HEK293 (cell line): ENCODE measurements around the gene NECAB3.

Experiments
- CTCF ChIA-PET: fragments of 350-600 bp; formaldehyde crosslinking; extraction: SDS; loops from one replicate; lab custom pipeline; 2021; ENCODE audit warnings: antibody characterized with exemption; lab: Yijun Ruan, JAX
- POLR2A ChIA-PET: fragments of 300-600 bp; formaldehyde crosslinking; extraction: SDS; loops from one replicate; lab custom pipeline; 2020; ENCODE audit warnings: antibody characterized with exemption, inconsistent platforms; lab: Yijun Ruan, JAX
- H3K27ac ChIP-seq: fragments of 200-500 bp; sonication (Bioruptor generic); 2 replicates; pipeline ENCODE4 v1.5.1; 2014; ENCODE audit warnings: low read depth, low read length, control low read depth, inconsistent platforms; ENCODE audit errors: extremely low read depth
- H3K36me3 ChIP-seq, 2 experiments: fragments of 200-500 bp in 1 of 2; sonication (Bioruptor generic) in 1 of 2; 1 replicate in 1 of 2; 2 replicates in 1 of 2; pipeline ENCODE4 v1.5.1; 2014 to 2017; ENCODE audit warnings: inconsistent platforms in 2 of 2, low read length in 2 of 2; ENCODE audit not compliant: control insufficient read depth in 2 of 2, insufficient read depth in 1 of 2
- H3K4me1 ChIP-seq: fragments of 200-500 bp; sonication (Bioruptor generic); 2 replicates; pipeline ENCODE4 v1.5.1; 2014; ENCODE audit warnings: mild to moderate bottlenecking, low read length, inconsistent platforms; ENCODE audit not compliant: control insufficient read depth, insufficient read depth
- H3K4me3 ChIP-seq: 2 replicates; pipeline ENCODE4 v1.5.1; 2011; ENCODE audit warnings: low read depth, mild to moderate bottlenecking, control low read depth, low read length, moderate library complexity
- H3K9me3 ChIP-seq: fragments of 200-500 bp; sonication (Bioruptor generic); 2 replicates; pipeline ENCODE4 v1.5.1; 2014; ENCODE audit warnings: low read depth, low read length, inconsistent platforms; ENCODE audit not compliant: control insufficient read depth, insufficient read depth
- GFI1B ChIP-seq: fragments of 450-650 bp; formaldehyde crosslinking; IDR thresholded peaks from 2 replicates; pipeline ENCODE4 v1.5.1; 2016; ENCODE audit warnings: missing biosample characterization, missing genetic modification characterization
- HOXC10 ChIP-seq: sonication (generic); formaldehyde crosslinking; IDR thresholded peaks from 2 replicates; pipeline ENCODE4 v1.8.1; 2023; ENCODE audit warnings: mild to moderate bottlenecking, missing genetic modification reagents
- KLF16 ChIP-seq: fragments of 450-650 bp; formaldehyde crosslinking; IDR thresholded peaks from 2 replicates; pipeline ENCODE4 v1.5.1; 2017; ENCODE audit warnings: missing biosample characterization, missing genetic modification characterization
- SALL2 ChIP-seq: fragments of 450-650 bp; formaldehyde crosslinking; IDR thresholded peaks from 2 replicates; pipeline ENCODE4 v1.5.0; 2017; ENCODE audit warnings: missing biosample characterization, mild to moderate bottlenecking, missing genetic modification characterization, borderline replicate concordance
- SETDB1 ChIP-seq: IDR thresholded peaks from one replicate; pipeline ENCODE4 v1.6.1; 2017; ENCODE audit warnings: mild to moderate bottlenecking, low read length, moderate library complexity, mixed read lengths; ENCODE audit not compliant: insufficient read length
- ZBTB1 ChIP-seq: fragments of 450-650 bp; formaldehyde crosslinking; IDR thresholded peaks from 2 replicates; pipeline ENCODE4 v1.5.1; 2016; ENCODE audit warnings: missing biosample characterization, missing genetic modification characterization
- ZFP69B ChIP-seq: fragments of 450-650 bp; formaldehyde crosslinking; IDR thresholded peaks from 2 replicates; pipeline ENCODE4 v1.5.1; 2016; ENCODE audit warnings: missing biosample characterization, missing genetic modification characterization
- ZNF121 ChIP-seq: fragments of 450-650 bp; formaldehyde crosslinking; IDR thresholded peaks from 2 replicates; pipeline ENCODE4 v1.5.1; 2016; ENCODE audit warnings: missing biosample characterization, missing genetic modification characterization
- ZNF146 ChIP-seq: fragments of 450-650 bp; formaldehyde crosslinking; IDR thresholded peaks from 2 replicates; pipeline ENCODE4 v1.5.1; 2016; ENCODE audit warnings: missing biosample characterization, missing genetic modification characterization
- ZNF202 ChIP-seq: fragments of 450-650 bp; formaldehyde crosslinking; IDR thresholded peaks from 2 replicates; pipeline ENCODE4 v1.5.1; 2016; ENCODE audit warnings: missing biosample characterization, missing genetic modification characterization, borderline replicate concordance
- ZNF292 ChIP-seq: fragments of 450-650 bp; formaldehyde crosslinking; IDR thresholded peaks from 2 replicates; pipeline ENCODE4 v1.5.1; 2016; ENCODE audit warnings: low read depth, missing biosample characterization, missing genetic modification characterization, borderline replicate concordance
- ZNF416 ChIP-seq: fragments of 450-650 bp; formaldehyde crosslinking; IDR thresholded peaks from 2 replicates; pipeline ENCODE4 v1.5.1; 2016; ENCODE audit warnings: missing biosample characterization, missing genetic modification characterization
- ZNF510 ChIP-seq: fragments of 450-650 bp; formaldehyde crosslinking; IDR thresholded peaks from 2 replicates; pipeline ENCODE4 v1.5.1; 2018; ENCODE audit warnings: mild to moderate bottlenecking, missing genetic modification characterization, missing biosample characterization; ENCODE audit not compliant: insufficient replicate concordance
- ZNF530 ChIP-seq: fragments of 450-650 bp; formaldehyde crosslinking; IDR thresholded peaks from 2 replicates; pipeline ENCODE4 v1.5.1; 2016; ENCODE audit warnings: low read depth, missing biosample characterization, missing genetic modification characterization
- ZNF544 ChIP-seq: fragments of 450-650 bp; formaldehyde crosslinking; IDR thresholded peaks from 2 replicates; pipeline ENCODE4 v1.5.0; 2017; ENCODE audit warnings: missing biosample characterization, missing genetic modification characterization
- ZNF670 ChIP-seq: fragments of 450-650 bp; formaldehyde crosslinking; IDR thresholded peaks from 2 replicates; pipeline ENCODE4 v1.5.1; 2016; ENCODE audit warnings: missing biosample characterization, missing genetic modification characterization, low read depth
- ZNF747 ChIP-seq: fragments of 450-650 bp; formaldehyde crosslinking; IDR thresholded peaks from 2 replicates; pipeline ENCODE4 v1.5.1; 2016; ENCODE audit warnings: missing biosample characterization, missing genetic modification characterization
- ZSCAN30 ChIP-seq: fragments of 450-650 bp; IDR thresholded peaks from 2 replicates; pipeline ENCODE4 v1.5.1; 2018; ENCODE audit warnings: missing biosample characterization, mild to moderate bottlenecking, missing genetic modification characterization, moderate library complexity
- TF ChIP-seq, protein P1 (sequence below): fragments of 450-650 bp; formaldehyde crosslinking; IDR thresholded peaks from 2 replicates; pipeline ENCODE4 v1.5.1; 2016; ENCODE audit warnings: missing biosample characterization, missing genetic modification characterization
- TF ChIP-seq, protein P2 (sequence below): fragments of 450-650 bp; formaldehyde crosslinking; IDR thresholded peaks from 2 replicates; pipeline ENCODE4 v1.5.1; 2016; ENCODE audit warnings: missing biosample characterization, missing genetic modification characterization
- TF ChIP-seq, protein P3 (sequence below): fragments of 450-650 bp; formaldehyde crosslinking; IDR thresholded peaks from 2 replicates; pipeline ENCODE4 v1.5.1; 2016; ENCODE audit warnings: missing biosample characterization, missing genetic modification characterization
- TF ChIP-seq, protein P4 (sequence below): fragments of 450-650 bp; formaldehyde crosslinking; IDR thresholded peaks from 2 replicates; pipeline ENCODE4 v1.5.1; 2017; ENCODE audit warnings: missing biosample characterization, missing genetic modification characterization
- TF ChIP-seq, protein P5 (sequence below): fragments of 450-650 bp; formaldehyde crosslinking; IDR thresholded peaks from 2 replicates; pipeline ENCODE4 v1.5.1; 2016; ENCODE audit warnings: missing biosample characterization, missing genetic modification characterization
- TF ChIP-seq, protein P6 (sequence below): fragments of 450-650 bp; formaldehyde crosslinking; IDR thresholded peaks from 2 replicates; pipeline ENCODE4 v1.5.1; 2016; ENCODE audit warnings: missing biosample characterization, missing genetic modification characterization

The NECAB3 gene

DNA sequence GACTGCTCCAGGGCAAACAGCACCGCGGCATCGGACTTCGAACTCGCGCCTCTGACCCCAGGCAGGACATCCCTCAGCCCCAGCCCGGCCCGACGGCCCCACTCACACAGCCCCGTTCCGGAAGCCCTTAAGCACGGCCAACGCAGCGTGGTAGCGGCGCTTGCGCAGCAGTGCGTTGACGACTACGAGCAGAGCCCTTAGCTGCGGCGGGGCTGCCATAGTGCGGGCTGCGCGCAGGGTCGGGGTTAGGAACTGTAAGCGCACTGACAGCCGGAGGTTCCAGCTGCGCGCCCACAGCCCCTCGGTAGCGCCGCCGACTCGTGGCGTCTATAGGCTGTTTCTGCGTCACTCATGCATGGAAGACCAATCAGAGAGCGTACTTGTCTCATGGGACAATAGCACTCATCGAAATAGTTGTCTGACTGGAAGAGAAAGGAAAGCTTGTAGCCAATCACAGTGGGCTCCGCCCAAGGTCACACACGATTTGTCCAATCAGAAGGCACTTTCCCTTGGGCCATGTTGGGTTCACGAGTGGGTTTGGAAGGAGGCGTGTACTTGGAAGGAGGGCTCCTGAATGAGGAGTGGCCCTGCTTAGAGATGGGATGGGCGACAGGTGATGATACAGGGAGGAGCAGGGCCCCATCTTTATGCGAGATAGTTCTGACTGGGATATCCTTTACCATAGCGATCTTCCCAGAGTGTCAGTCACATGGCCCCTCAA, 45.9 kb upstream of the NECAB3 start, which contains the start of gene PXMP4 (continued):
- TF ChIP-seq GFI1B (tag by site-specific recombination) = no peak
- no peak for TF ChIP-seq ZSCAN30 (tag by site-specific recombination)
- TF ChIP-seq SALL2 = no peak
- TF ChIP-seq, protein P1, sequence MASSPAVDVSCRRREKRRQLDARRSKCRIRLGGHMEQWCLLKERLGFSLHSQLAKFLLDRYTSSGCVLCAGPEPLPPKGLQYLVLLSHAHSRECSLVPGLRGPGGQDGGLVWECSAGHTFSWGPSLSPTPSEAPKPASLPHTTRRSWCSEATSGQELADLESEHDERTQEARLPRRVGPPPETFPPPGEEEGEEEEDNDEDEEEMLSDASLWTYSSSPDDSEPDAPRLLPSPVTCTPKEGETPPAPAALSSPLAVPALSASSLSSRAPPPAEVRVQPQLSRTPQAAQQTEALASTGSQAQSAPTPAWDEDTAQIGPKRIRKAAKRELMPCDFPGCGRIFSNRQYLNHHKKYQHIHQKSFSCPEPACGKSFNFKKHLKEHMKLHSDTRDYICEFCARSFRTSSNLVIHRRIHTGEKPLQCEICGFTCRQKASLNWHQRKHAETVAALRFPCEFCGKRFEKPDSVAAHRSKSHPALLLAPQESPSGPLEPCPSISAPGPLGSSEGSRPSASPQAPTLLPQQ (tag by site-specific recombination) = no peak; the same call in 1 of the 2 replicates
- TF ChIP-seq ZFP69B (tag by site-specific recombination) = peak; percentile 33; the same call in 1 of the 2 replicates
- TF ChIP-seq, protein P2, sequence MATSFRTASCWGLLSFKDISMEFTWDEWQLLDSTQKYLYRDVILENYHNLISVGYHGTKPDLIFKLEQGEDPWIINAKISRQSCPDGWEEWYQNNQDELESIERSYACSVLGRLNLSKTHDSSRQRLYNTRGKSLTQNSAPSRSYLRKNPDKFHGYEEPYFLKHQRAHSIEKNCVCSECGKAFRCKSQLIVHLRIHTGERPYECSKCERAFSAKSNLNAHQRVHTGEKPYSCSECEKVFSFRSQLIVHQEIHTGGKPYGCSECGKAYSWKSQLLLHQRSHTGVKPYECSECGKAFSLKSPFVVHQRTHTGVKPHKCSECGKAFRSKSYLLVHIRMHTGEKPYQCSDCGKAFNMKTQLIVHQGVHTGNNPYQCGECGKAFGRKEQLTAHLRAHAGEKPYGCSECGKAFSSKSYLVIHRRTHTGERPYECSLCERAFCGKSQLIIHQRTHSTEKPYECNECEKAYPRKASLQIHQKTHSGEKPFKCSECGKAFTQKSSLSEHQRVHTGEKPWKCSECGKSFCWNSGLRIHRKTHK = no peak
- TF ChIP-seq ZNF510 = no peak
- TF ChIP-seq, protein P3, sequence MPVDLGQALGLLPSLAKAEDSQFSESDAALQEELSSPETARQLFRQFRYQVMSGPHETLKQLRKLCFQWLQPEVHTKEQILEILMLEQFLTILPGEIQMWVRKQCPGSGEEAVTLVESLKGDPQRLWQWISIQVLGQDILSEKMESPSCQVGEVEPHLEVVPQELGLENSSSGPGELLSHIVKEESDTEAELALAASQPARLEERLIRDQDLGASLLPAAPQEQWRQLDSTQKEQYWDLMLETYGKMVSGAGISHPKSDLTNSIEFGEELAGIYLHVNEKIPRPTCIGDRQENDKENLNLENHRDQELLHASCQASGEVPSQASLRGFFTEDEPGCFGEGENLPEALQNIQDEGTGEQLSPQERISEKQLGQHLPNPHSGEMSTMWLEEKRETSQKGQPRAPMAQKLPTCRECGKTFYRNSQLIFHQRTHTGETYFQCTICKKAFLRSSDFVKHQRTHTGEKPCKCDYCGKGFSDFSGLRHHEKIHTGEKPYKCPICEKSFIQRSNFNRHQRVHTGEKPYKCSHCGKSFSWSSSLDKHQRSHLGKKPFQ = no peak
- no peak for TF ChIP-seq KLF16 (tag by site-specific recombination)
- TF ChIP-seq ZNF670 (tag by site-specific recombination) = no peak
- TF ChIP-seq ZNF530 (tag by site-specific recombination) = no peak
- no peak for TF ChIP-seq ZNF202 (tag by site-specific recombination)

DNA sequence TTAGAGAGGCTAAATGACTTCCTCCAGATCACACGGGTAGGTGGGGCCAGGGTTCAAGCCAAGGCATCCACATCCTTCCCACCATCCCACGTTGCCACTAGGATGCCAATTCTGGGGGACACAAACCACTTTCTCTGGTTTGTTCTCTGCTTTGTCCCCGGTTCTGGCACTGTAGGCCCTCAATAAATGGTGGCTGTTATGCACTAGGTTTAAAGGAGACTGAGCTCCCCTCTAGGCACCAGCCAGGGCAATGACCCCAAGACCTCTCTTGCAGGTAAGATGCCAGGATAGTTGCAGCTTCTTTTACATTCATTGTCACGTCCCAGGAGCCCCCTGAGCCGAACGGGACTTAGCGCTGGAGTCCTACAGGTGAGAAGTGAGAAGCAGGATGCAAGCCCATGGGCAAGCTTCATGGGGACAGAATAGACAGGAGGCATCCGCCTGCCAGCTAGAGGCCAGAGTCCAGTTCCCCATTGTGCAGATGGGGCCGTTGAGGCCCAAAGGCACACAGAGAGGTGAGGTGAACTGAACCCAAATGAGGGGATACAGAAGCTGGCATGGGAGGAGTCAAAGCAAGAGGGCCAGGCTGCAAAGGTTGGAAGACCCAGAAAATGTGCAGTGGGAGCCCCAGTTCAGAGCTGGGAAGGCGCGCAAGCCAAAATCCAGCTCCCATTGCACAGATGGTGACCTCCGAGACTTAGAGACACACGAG, 45.2 kb upstream of the NECAB3 start:
- no peaks in the 10 kb centered on the region for H3K36me3 ChIP-seq
- no peaks in the 10 kb centered on the region for H3K4me1 ChIP-seq
- H3K27ac ChIP-seq = no peak overlapping the region; the same call in 1 of the 2 replicates
- CTCF ChIA-PET = interaction anchor here (1.8 kb wide), 1 partner anchor 66 kb away, joined by 5 read pairs; no protein-coding TSS in a partner anchor
- TF ChIP-seq ZNF121 (tag by site-specific recombination) (0 out of 2 replicates have a peak, but pooled peaks have one; percentile 37), SETDB1 (no peak)
- peak overlapping the region; percentile 53 for H3K4me3 ChIP-seq
- POLR2A ChIA-PET = interaction anchor here (1.0 to 1.5 kb wide), 3 partner anchors 13 to 56 kb away, joined by 4 to 7 read pairs (median 4); partner anchors contain the start of genes C20orf144 and ZNF341
- H3K9me3 ChIP-seq = no peaks in the 10 kb centered on the region

DNA sequence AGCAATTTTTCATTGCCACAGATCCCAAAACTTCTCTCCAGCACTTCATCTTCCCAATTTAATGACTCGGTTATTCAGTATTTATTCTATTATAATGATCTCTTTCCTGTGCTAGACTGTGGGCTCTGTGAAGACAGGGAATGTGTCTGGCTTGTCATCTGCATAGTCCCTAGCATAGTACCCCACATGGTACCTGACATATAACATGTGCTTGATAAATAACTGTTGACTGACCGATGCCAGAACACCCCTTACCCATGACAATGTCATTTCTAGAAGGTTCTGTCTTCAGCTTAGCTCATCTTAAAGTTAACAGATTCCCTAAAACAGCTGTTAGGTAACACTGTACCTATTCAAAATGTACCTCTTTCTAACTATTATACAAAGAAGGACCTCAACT, 42.3 kb upstream of the NECAB3 start:
- Histone ChIP-seq H3K36me3 (no peaks in the 10 kb centered on the region), H3K27ac (no peak overlapping the region), H3K4me3 (no peak overlapping the region), H3K9me3 (no peaks in the 10 kb centered on the region), H3K4me1 (no peaks in the 10 kb centered on the region)
- POLR2A ChIA-PET = no interaction called here
- CTCF ChIA-PET = interaction anchor here (0.7 kb wide), 1 partner anchor 22 kb away, joined by 3 read pairs; no protein-coding TSS in a partner anchor
- no peak for TF ChIP-seq ZNF146 (tag by site-specific recombination)
- TF ChIP-seq, protein P4, sequence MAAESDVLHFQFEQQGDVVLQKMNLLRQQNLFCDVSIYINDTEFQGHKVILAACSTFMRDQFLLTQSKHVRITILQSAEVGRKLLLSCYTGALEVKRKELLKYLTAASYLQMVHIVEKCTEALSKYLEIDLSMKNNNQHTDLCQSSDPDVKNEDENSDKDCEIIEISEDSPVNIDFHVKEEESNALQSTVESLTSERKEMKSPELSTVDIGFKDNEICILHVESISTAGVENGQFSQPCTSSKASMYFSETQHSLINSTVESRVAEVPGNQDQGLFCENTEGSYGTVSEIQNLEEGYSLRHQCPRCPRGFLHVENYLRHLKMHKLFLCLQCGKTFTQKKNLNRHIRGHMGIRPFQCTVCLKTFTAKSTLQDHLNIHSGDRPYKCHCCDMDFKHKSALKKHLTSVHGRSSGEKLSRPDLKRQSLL (tag by site-specific recombination) = no peak
- TF ChIP-seq ZNF544 (tag by site-specific recombination) = no peak
- TF ChIP-seq, protein P5, sequence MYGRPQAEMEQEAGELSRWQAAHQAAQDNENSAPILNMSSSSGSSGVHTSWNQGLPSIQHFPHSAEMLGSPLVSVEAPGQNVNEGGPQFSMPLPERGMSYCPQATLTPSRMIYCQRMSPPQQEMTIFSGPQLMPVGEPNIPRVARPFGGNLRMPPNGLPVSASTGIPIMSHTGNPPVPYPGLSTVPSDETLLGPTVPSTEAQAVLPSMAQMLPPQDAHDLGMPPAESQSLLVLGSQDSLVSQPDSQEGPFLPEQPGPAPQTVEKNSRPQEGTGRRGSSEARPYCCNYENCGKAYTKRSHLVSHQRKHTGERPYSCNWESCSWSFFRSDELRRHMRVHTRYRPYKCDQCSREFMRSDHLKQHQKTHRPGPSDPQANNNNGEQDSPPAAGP (tag by site-specific recombination) = no peak
- no peak for TF ChIP-seq HOXC10 (CRISPR knock-in tag)
- no peak for TF ChIP-seq ZNF747 (tag by site-specific recombination)
- TF ChIP-seq ZNF292 (tag by site-specific recombination) = no peak
- no peak for TF ChIP-seq ZBTB1 (tag by site-specific recombination)
- TF ChIP-seq, protein P6, sequence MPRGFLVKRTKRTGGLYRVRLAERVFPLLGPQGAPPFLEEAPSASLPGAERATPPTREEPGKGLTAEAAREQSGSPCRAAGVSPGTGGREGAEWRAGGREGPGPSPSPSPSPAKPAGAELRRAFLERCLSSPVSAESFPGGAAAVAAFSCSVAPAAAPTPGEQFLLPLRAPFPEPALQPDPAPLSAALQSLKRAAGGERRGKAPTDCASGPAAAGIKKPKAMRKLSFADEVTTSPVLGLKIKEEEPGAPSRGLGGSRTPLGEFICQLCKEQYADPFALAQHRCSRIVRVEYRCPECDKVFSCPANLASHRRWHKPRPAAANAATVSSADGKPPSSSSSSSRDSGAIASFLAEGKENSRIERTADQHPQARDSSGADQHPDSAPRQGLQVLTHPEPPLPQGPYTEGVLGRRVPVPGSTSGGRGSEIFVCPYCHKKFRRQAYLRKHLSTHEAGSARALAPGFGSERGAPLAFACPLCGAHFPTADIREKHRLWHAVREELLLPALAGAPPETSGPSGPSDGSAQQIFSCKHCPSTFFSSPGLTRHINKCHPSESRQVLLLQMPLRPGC (tag by site-specific recombination) = no peak
- TF ChIP-seq ZNF416 (tag by site-specific recombination) = no peak
